Measurements from ENCODE around the gene TKT. TPM values are rescaled to one million over a fixed set of nuclear protein-coding genes. Genes with fewer than 3 reads are reported as not detected.

Gene TKT
- total RNA-seq, 2 experiments from 2014 or later: 91.5 to 103 TPM

GRCh38 chr3:53267766-53268165 is 11.9 kb upstream of the TKT start:
- H3K4me3 Mint-ChIP-seq: no peak overlapping the region
- H3K27ac ChIP-seq (ENCODE audit: low read depth in 1 of 2, low read length in 2 of 2): no peak overlapping the region
- H3K27me3 ChIP-seq (ENCODE audit: control insufficient read depth in 1 of 2, insufficient read depth in 2 of 2, low read length in 2 of 2): no peaks in the 10 kb centered on the region
- no peak for TF ChIP-seq CTCF (IDR thresholded peaks at IDR 0.05)
- no peak for ATAC-seq (ENCODE audit: poor library complexity)
- H3K27ac Mint-ChIP-seq: no peak overlapping the region
- intact Hi-C loops (cut with DNase I, micrococcal nuclease): no loop called here
- DNase-seq: no peak
- H3K36me3 Mint-ChIP-seq (ENCODE audit: low read depth): no peaks in the 10 kb centered on the region
- no peaks in the 10 kb centered on the region for H3K9me3 Mint-ChIP-seq
- H3K4me1 Mint-ChIP-seq (ENCODE audit: low read depth): no peaks in the 10 kb centered on the region
- H3K36me3 ChIP-seq (ENCODE audit: insufficient read depth, low read length): no peaks in the 10 kb centered on the region
- no peak overlapping the region for H3K4me3 ChIP-seq (ENCODE audit: low read length)
- H3K4me1 ChIP-seq (ENCODE audit: insufficient read depth, low read length): no peaks in the 10 kb centered on the region
- POLR2A ChIA-PET: no interaction called here
- no peaks in the 10 kb centered on the region for H3K9me3 ChIP-seq (ENCODE audit: control insufficient read depth in 1 of 2, insufficient read depth in 1 of 2, low read length in 2 of 2)
- CTCF ChIA-PET: interaction anchor here (0.7 kb wide), 1 partner anchor 17 kb away, joined by 3 read pairs; no protein-coding TSS in a partner anchor
- peaks cover 4% of the 10 kb centered on the region for H3K27me3 Mint-ChIP-seq

GRCh38 chr3:53264718-53265117 is 8.9 kb upstream of the TKT start:
- Histone ChIP-seq H3K9me3 (ENCODE audit: control insufficient read depth in 1 of 2, insufficient read depth in 1 of 2, low read length in 2 of 2) (no peaks in the 10 kb centered on the region), H3K4me3 (ENCODE audit: low read length) (no peak overlapping the region), H3K27ac (ENCODE audit: low read depth in 1 of 2, low read length in 2 of 2) (no peak overlapping the region), H3K27me3 (ENCODE audit: control insufficient read depth in 1 of 2, insufficient read depth in 2 of 2, low read length in 2 of 2) (no peaks in the 10 kb centered on the region), H3K36me3 (ENCODE audit: insufficient read depth, low read length) (no peaks in the 10 kb centered on the region), H3K4me1 (ENCODE audit: insufficient read depth, low read length) (no peaks in the 10 kb centered on the region)
- H3K27ac Mint-ChIP-seq: no peak overlapping the region
- ChIA-PET POLR2A (no interaction called here), CTCF (no interaction called here)
- ATAC-seq (ENCODE audit: poor library complexity) (no peak), DNase-seq (no peak)
- TF ChIP-seq CTCF (IDR thresholded peaks at IDR 0.05): no peak
- no peaks in the 10 kb centered on the region for H3K9me3 Mint-ChIP-seq
- no peaks in the 10 kb centered on the region for H3K4me1 Mint-ChIP-seq (ENCODE audit: low read depth)
- H3K36me3 Mint-ChIP-seq (ENCODE audit: low read depth): no peaks in the 10 kb centered on the region
- intact Hi-C loops (cut with DNase I, micrococcal nuclease): no loop called here
- no peak overlapping the region for H3K4me3 Mint-ChIP-seq
- H3K27me3 Mint-ChIP-seq: peaks cover 4% of the 10 kb centered on the region

GRCh38 chr3:53263907-53264306 is 8.1 kb upstream of the TKT start:
- Mint-ChIP-seq H3K27me3 (peaks cover 4% of the 10 kb centered on the region), H3K27ac (no peak overlapping the region), H3K4me3 (no peak overlapping the region), H3K4me1 (ENCODE audit: low read depth) (no peaks in the 10 kb centered on the region), H3K9me3 (no peaks in the 10 kb centered on the region), H3K36me3 (ENCODE audit: low read depth) (no peaks in the 10 kb centered on the region)
- H3K27ac ChIP-seq (ENCODE audit: low read depth in 1 of 2, low read length in 2 of 2): no peak overlapping the region
- no peak for DNase-seq
- H3K27me3 ChIP-seq (ENCODE audit: control insufficient read depth in 1 of 2, insufficient read depth in 2 of 2, low read length in 2 of 2): no peaks in the 10 kb centered on the region
- ChIA-PET CTCF (no interaction called here), POLR2A (no interaction called here)
- no peak for ATAC-seq (ENCODE audit: poor library complexity)
- no peaks in the 10 kb centered on the region for H3K4me1 ChIP-seq (ENCODE audit: insufficient read depth, low read length)
- no peak overlapping the region for H3K4me3 ChIP-seq (ENCODE audit: low read length)
- no peaks in the 10 kb centered on the region for H3K9me3 ChIP-seq (ENCODE audit: control insufficient read depth in 1 of 2, insufficient read depth in 1 of 2, low read length in 2 of 2)
- no peaks in the 10 kb centered on the region for H3K36me3 ChIP-seq (ENCODE audit: insufficient read depth, low read length)
- no peak for TF ChIP-seq CTCF (IDR thresholded peaks at IDR 0.05)
- intact Hi-C loops (cut with DNase I, micrococcal nuclease): no loop called here

Data from CD4-positive, alpha-beta T cell (primary cell).